Measurements from ENCODE around the gene PIM1.

DNA sequence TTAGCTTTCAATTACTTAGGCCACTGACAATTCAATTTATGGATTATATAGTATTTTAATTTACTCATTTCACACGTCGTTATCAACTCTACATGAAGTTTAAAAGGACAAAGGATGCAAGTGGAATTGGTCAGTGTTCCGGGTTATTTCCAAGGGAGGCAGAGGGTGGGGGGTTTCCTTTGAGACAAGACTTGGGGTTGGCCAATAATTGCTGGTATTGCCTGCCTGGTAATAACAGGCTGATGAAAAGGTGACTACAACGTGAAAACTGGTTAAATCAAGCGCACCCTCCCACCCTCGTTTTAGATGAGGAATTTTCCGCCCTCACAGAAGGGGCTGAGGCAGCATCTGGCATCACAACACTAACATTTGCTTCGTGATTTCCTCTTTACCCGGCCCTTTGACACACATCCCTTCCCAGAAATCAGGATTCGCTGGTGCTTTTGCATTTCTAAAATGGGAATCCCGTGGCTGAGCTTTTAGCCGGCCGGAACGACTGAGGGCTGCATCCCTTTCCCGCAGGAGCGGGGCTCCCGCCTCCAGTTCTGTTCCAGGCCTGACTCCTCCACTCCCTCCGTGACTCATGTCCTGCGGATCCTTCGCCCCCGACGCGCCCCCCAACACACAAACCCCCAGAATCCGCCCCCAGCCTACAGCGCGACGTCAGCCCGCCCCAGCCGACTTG is 999 bp upstream of the PIM1 start:
- TF ChIP-seq, protein P1, sequence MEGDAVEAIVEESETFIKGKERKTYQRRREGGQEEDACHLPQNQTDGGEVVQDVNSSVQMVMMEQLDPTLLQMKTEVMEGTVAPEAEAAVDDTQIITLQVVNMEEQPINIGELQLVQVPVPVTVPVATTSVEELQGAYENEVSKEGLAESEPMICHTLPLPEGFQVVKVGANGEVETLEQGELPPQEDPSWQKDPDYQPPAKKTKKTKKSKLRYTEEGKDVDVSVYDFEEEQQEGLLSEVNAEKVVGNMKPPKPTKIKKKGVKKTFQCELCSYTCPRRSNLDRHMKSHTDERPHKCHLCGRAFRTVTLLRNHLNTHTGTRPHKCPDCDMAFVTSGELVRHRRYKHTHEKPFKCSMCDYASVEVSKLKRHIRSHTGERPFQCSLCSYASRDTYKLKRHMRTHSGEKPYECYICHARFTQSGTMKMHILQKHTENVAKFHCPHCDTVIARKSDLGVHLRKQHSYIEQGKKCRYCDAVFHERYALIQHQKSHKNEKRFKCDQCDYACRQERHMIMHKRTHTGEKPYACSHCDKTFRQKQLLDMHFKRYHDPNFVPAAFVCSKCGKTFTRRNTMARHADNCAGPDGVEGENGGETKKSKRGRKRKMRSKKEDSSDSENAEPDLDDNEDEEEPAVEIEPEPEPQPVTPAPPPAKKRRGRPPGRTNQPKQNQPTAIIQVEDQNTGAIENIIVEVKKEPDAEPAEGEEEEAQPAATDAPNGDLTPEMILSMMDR (IDR thresholded peaks at IDR 0.05) = no peak
- TF ChIP-seq POLR2A (IDR thresholded peaks at IDR 0.05) = no peak
